GM12878 (cell line): ENCODE measurements around the gene ERG. TPM values are rescaled to one million over a fixed set of nuclear protein-coding genes. Genes with fewer than 3 reads are reported as not detected.

Experiments used
- ATAC-seq: fragments of 200-7000 bp; cut with Tn5 transposase; 3 replicates; pipeline ENCODE4 v1.9.1; 2020; ENCODE audit warnings: mild to moderate bottlenecking, moderate library complexity
- BruUV-seq: library from RNA; stranded (reverse); fragments of 400-500 nt; replicated peaks from 2 replicates; lab custom pipeline; 2021; lab: Mats Ljungman, UMichigan
- CTCF ChIA-PET: fragments of 300-600 bp; sonication (Branson Sonifier 250); formaldehyde crosslinking; extraction: SDS; loops from one replicate; lab custom pipeline; 2021; ENCODE audit warnings: inconsistent platforms; lab: Yijun Ruan, JAX
- POLR2A ChIA-PET: fragments of 350-600 bp; formaldehyde crosslinking; extraction: SDS; loops from one replicate; lab custom pipeline; 2021; ENCODE audit warnings: inconsistent platforms; lab: Charles Lee
- RAD21 ChIA-PET: fragments of 300-600 bp; sonication (Branson Sonifier 250); formaldehyde crosslinking; loops from one replicate; lab custom pipeline; 2023; ENCODE audit warnings: antibody characterized with exemption; ENCODE audit not compliant: unreplicated experiment; lab: Charles Lee
- SMC1A ChIA-PET: fragments of 300-600 bp; sonication (Branson Sonifier 250); formaldehyde crosslinking; loops from one replicate; lab custom pipeline; 2023; ENCODE audit not compliant: unreplicated experiment, uncharacterized antibody; lab: Charles Lee
- DNase-seq: peaks from one replicate; pipeline ENCODE4 v3.0.0-alpha.2; 2011; ENCODE audit warnings: low read depth, low spot score
- FAIRE-seq: peaks from 3 replicates; lab custom pipeline; 2011; peaks lifted over from hg19 to GRCh38; lab: Jason Lieb, UNC
- H2AFZ ChIP-seq: 2 replicates; pipeline ENCODE4 v1.6.0; 2011; ENCODE audit warnings: low read depth, low read length, control low read depth; ENCODE audit not compliant: control insufficient read depth
- H3K27ac ChIP-seq: 2 replicates; pipeline ENCODE4 v1.5.1; 2011; ENCODE audit warnings: control low read depth; ENCODE audit not compliant: control insufficient read depth, insufficient read depth
- H3K27me3 ChIP-seq, 2 experiments: replicated peaks in 1 of 2; 2 replicates each; pipeline versions ENCODE4 v1.6.0 to v1.6.1; 2011; ENCODE audit warnings: low read length in 1 of 2; ENCODE audit not compliant: control insufficient read depth in 2 of 2, insufficient read depth in 2 of 2
- H3K36me3 ChIP-seq, 2 experiments: 2 replicates each; pipeline ENCODE4 v1.5.1; 2011; ENCODE audit warnings: low read length in 1 of 2; ENCODE audit not compliant: control insufficient read depth in 2 of 2, insufficient read depth in 2 of 2
- H3K4me1 ChIP-seq: 2 replicates; pipeline ENCODE4 v1.6.1; 2011; ENCODE audit warnings: mild to moderate bottlenecking, low read length, moderate library complexity, mixed read lengths; ENCODE audit not compliant: control insufficient read depth, insufficient read depth
- H3K4me2 ChIP-seq: 2 replicates; pipeline ENCODE4 v1.6.0; 2011; ENCODE audit warnings: control low read depth; ENCODE audit not compliant: control insufficient read depth, insufficient read depth
- H3K4me3 ChIP-seq: fragments of 200-600 bp; sonication (generic); 2 replicates; pipeline ENCODE4 v1.5.1; 2016
- H3K79me2 ChIP-seq: 2 replicates; pipeline ENCODE4 v1.6.0; 2011; ENCODE audit warnings: low read length; ENCODE audit not compliant: control insufficient read depth, insufficient read depth
- H3K9ac ChIP-seq: 2 replicates; pipeline ENCODE4 v1.8.0; 2011; ENCODE audit warnings: low read length, control low read depth, mixed read lengths; ENCODE audit not compliant: control insufficient read depth, insufficient read depth
- H3K9me3 ChIP-seq: replicated peaks from 3 replicates; pipeline ENCODE4 v1.5.1; 2011; ENCODE audit warnings: mild to moderate bottlenecking, low read length; ENCODE audit not compliant: control insufficient read depth, insufficient read depth
- H4K20me1 ChIP-seq: 2 replicates; pipeline ENCODE4 v1.6.0; 2011; ENCODE audit not compliant: control insufficient read depth, insufficient read depth
- ASH2L ChIP-seq: fragments of 300-600, 200-600 bp; sonication (generic); IDR thresholded peaks from 2 replicates; pipeline ENCODE4 v1.6.1; 2017; ENCODE audit warnings: low read depth, mild to moderate bottlenecking, borderline replicate concordance
- CHD4 ChIP-seq: fragments of 200-600 bp; sonication (generic); IDR thresholded peaks from 2 replicates; pipeline ENCODE4 v1.6.1; 2016; ENCODE audit warnings: mild to moderate bottlenecking
- CUX1 ChIP-seq: IDR thresholded peaks from 2 replicates; pipeline ENCODE4 v1.6.1; 2012; ENCODE audit warnings: improper control_type of control experiment, low read depth, low read length; ENCODE audit not compliant: insufficient replicate concordance
- IKZF2 ChIP-seq, 2 experiments: fragments of 450-650 bp; IDR thresholded peaks; 2 replicates each; pipeline ENCODE4 v1.6.1; 2017; ENCODE audit warnings: mild to moderate bottlenecking in 2 of 2, moderate library complexity in 2 of 2
- NBN ChIP-seq: fragments of 450-650 bp; IDR thresholded peaks from 2 replicates; pipeline ENCODE4 v1.6.1; 2016
- NR2C2 ChIP-seq: IDR thresholded peaks from 2 replicates; pipeline ENCODE4 v1.6.1; 2011; ENCODE audit warnings: borderline replicate concordance, low read depth; ENCODE audit not compliant: control insufficient read depth, insufficient read length
- POLR2A ChIP-seq: IDR thresholded peaks from 2 replicates; pipeline ENCODE4 v1.6.1; 2011; ENCODE audit warnings: low read depth, mild to moderate bottlenecking, low read length
- SMAD1 ChIP-seq: fragments of 450-650 bp; IDR thresholded peaks from 2 replicates; pipeline ENCODE4 v1.6.1; 2018; ENCODE audit warnings: mild to moderate bottlenecking, low read depth; ENCODE audit not compliant: partially characterized antibody
- SUPT20H ChIP-seq: IDR thresholded peaks from 2 replicates; pipeline ENCODE4 v1.6.1; 2011; ENCODE audit warnings: low read depth, mild to moderate bottlenecking, low read length, moderate library complexity, borderline replicate concordance; ENCODE audit not compliant: control insufficient read depth
- TCF12 ChIP-seq: IDR thresholded peaks from 2 replicates; pipeline ENCODE4 v1.6.1; 2011; ENCODE audit warnings: low read depth, mild to moderate bottlenecking, low read length
- WGBS: methylation state at CpG from one replicate; pipeline ENCODE4 v1.1.6; 2016; ENCODE audit warnings: low lambda C conversion rate; ENCODE audit not compliant: insufficient replicate concordance, insufficient coverage; ENCODE audit errors: missing lambda C conversion rate; 5-methylcytosine and 5-hydroxymethylcytosine counted together
- in situ Hi-C: fragments of 300-500 bp; cut with MboI; formaldehyde crosslinking; loops from 9 replicates; pipeline ENCODE4 v1.14.3; 2018; ENCODE audit warnings: mixed read lengths
- intact Hi-C: fragments of 100-400 bp; cut with micrococcal nuclease; formaldehyde crosslinking; loops from one replicate; pipeline ENCODE4 v1.14.2; 2022; ENCODE audit not compliant: unreplicated experiment
- polyA plus RNA-seq, 11 experiments: library from polyadenylated mRNA; depleted of rRNA in 4 of 11; unstranded in 6 of 11; stranded (reverse) in 5 of 11; fragments of >200 nt; fragmentation: Nextera tagmentation in 4 of 11; fragmentation: Illumina TruSeq in 1 of 11; extraction: Ambion mirVana in 4 of 11; extraction: Trizol in 1 of 11; gene quantifications; 1 replicate in 1 of 11; 2 replicates in 10 of 11; pipeline versions ENCODE4 v1.2.1 to v1.2.3, GENCODE V29; 2011 to 2016; ENCODE audit warnings: inconsistent platforms in 2 of 11, missing spikeins in 2 of 11, low read depth in 1 of 11
- total RNA-seq, 4 experiments: library from RNA; depleted of rRNA in 3 of 4; stranded (reverse); fragments of >200 nt in 3 of 4; fragmentation: Illumina TruSeq in 1 of 4; extraction: Trizol in 1 of 4; gene quantifications; 2 replicates each; pipeline versions ENCODE4 v1.2.1 to v1.2.3, GENCODE V29; 2013 to 2021
- TF ChIP-seq, protein P1 (sequence below): fragments of 150-350 bp; IDR thresholded peaks from 2 replicates; pipeline ENCODE4 v1.6.1; 2016; ENCODE audit warnings: low read depth, low read length

The ERG gene
- total and polyA plus RNA-seq, 10 of the 15 experiments (the other 5 are each of a cell fraction or from before 2014, with no cell fraction given) = not detected

- BruUV-seq = no TSS peak
- CTCF ChIA-PET = no interaction called here
Measured at GRCh38 chr21:38534591-38534990, 36.3 kb upstream of the ERG start.

More at GRCh38 chr21:38534591-38534990, 36.3 kb upstream of the ERG start:
- no peaks in the 10 kb centered on the region; a peak in 1 of 4 replicates for H3K27me3 ChIP-seq
- ChIA-PET POLR2A (no interaction called here), RAD21 (no interaction called here), SMC1A (no interaction called here)
- intact Hi-C loops (no loop called here), in situ Hi-C loops (no loop called here)
- H3K4me1 ChIP-seq = no peaks in the 10 kb centered on the region
- no peak overlapping the region for H3K27ac ChIP-seq
- no peak overlapping the region for H3K4me3 ChIP-seq
- H3K9me3 ChIP-seq = no peaks in the 10 kb centered on the region
- TF ChIP-seq SUPT20H (no peak), CHD4 (no peak), ASH2L (no peak), IKZF2 (IDR thresholded peaks at IDR 0.05) (no peak), TCF12 (no peak), SMAD1 (no peak), POLR2A (no peak), NBN (no peak), CUX1 (no peak), NR2C2 (no peak)
- TF ChIP-seq, protein P1, sequence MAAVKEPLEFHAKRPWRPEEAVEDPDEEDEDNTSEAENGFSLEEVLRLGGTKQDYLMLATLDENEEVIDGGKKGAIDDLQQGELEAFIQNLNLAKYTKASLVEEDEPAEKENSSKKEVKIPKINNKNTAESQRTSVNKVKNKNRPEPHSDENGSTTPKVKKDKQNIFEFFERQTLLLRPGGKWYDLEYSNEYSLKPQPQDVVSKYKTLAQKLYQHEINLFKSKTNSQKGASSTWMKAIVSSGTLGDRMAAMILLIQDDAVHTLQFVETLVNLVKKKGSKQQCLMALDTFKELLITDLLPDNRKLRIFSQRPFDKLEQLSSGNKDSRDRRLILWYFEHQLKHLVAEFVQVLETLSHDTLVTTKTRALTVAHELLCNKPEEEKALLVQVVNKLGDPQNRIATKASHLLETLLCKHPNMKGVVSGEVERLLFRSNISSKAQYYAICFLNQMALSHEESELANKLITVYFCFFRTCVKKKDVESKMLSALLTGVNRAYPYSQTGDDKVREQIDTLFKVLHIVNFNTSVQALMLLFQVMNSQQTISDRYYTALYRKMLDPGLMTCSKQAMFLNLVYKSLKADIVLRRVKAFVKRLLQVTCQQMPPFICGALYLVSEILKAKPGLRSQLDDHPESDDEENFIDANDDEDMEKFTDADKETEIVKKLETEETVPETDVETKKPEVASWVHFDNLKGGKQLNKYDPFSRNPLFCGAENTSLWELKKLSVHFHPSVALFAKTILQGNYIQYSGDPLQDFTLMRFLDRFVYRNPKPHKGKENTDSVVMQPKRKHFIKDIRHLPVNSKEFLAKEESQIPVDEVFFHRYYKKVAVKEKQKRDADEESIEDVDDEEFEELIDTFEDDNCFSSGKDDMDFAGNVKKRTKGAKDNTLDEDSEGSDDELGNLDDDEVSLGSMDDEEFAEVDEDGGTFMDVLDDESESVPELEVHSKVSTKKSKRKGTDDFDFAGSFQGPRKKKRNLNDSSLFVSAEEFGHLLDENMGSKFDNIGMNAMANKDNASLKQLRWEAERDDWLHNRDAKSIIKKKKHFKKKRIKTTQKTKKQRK = no peak
- H3K79me2 ChIP-seq = no peaks in the 10 kb centered on the region
- ATAC-seq = no peak
- DNase-seq = no peak
- H3K36me3 ChIP-seq = no peaks in the 10 kb centered on the region
- WGBS = 1% methylated on average over 3 of the region's 3 CpGs
- no peak overlapping the region for H3K4me2 ChIP-seq
- H3K9ac ChIP-seq = no peak overlapping the region
- no peak overlapping the region for H2AFZ ChIP-seq
- H4K20me1 ChIP-seq = no peaks in the 10 kb centered on the region
- no peak for FAIRE-seq
